Neuronal stem cell (in vitro differentiated cells): Measurements from ENCODE around the gene HMGCL.
"Not testable (repeated sequence)": the region's sequence is repeated elsewhere in the genome, so short reads cannot be mapped to it uniquely, and the experiment has no call there.

Experiments
- DNase-seq: peaks from one replicate; pipeline ENCODE4 v3.0.0-alpha.2; 2013; ENCODE audit warnings: low spot score
- H2AFZ ChIP-seq: one replicate; pipeline ENCODE4 v1.6.1; 2013; ENCODE audit warnings: mild to moderate bottlenecking, low read length, inconsistent platforms
- H2AK5ac ChIP-seq: 2 replicates; pipeline ENCODE4 v1.6.1; 2013; ENCODE audit warnings: low read depth, mild to moderate bottlenecking, inconsistent platforms, low read length, moderate library complexity, mixed read lengths
- H2BK120ac ChIP-seq: 2 replicates; pipeline ENCODE4 v1.6.1; 2013; ENCODE audit warnings: low read depth, mild to moderate bottlenecking, inconsistent platforms, low read length, moderate library complexity, mixed read lengths
- H2BK12ac ChIP-seq: one replicate; pipeline ENCODE4 v1.6.1; 2013; ENCODE audit warnings: low read length, inconsistent platforms
- H2BK15ac ChIP-seq: 2 replicates; pipeline ENCODE4 v1.6.1; 2013; ENCODE audit warnings: mild to moderate bottlenecking, low read length, inconsistent platforms, mixed read lengths
- H2BK5ac ChIP-seq: one replicate; pipeline ENCODE4 v1.6.1; 2013; ENCODE audit warnings: inconsistent platforms, mild to moderate bottlenecking, low read length, moderate library complexity
- H3K14ac ChIP-seq: one replicate; pipeline ENCODE4 v1.6.1; 2013; ENCODE audit warnings: low read length, inconsistent platforms
- H3K18ac ChIP-seq: 2 replicates; pipeline ENCODE4 v1.6.1; 2013; ENCODE audit warnings: low read length, inconsistent platforms
- H3K23ac ChIP-seq: 2 replicates; pipeline ENCODE4 v1.6.1; 2013; ENCODE audit warnings: low read depth, mild to moderate bottlenecking, mixed read lengths, low read length, inconsistent platforms; ENCODE audit not compliant: poor library complexity
- H3K27ac ChIP-seq: replicated peaks from 3 replicates; pipeline ENCODE4 v1.5.1; 2013; ENCODE audit warnings: low read length, inconsistent platforms
- H3K27me3 ChIP-seq, 3 experiments: 2 replicates each; pipeline ENCODE4 v1.6.1; 2013; ENCODE audit warnings: low read length in 3 of 3, mild to moderate bottlenecking in 2 of 3, inconsistent platforms in 1 of 3, low read depth in 1 of 3, mixed read lengths in 1 of 3, moderate library complexity in 1 of 3; ENCODE audit not compliant: control insufficient read depth in 3 of 3, insufficient read depth in 3 of 3
- H3K36me3 ChIP-seq, 2 donors: replicated peaks in 1 of 2; 2 replicates each; pipeline ENCODE4 v1.6.1; 2013; ENCODE audit warnings: low read length in 2 of 2; ENCODE audit not compliant: control insufficient read depth in 2 of 2, insufficient read depth in 2 of 2
- H3K4ac ChIP-seq: 2 replicates; pipeline ENCODE4 v1.6.1; 2013; ENCODE audit warnings: inconsistent platforms, mild to moderate bottlenecking, low read length, moderate library complexity
- H3K4me1 ChIP-seq, 2 donors: 1 replicate in 1 of 2; 2 replicates in 1 of 2; pipeline ENCODE4 v1.6.1; 2013; ENCODE audit warnings: low read length in 2 of 2, low read depth in 1 of 2; ENCODE audit not compliant: control insufficient read depth in 2 of 2, insufficient read depth in 1 of 2
- H3K4me2 ChIP-seq: one replicate; pipeline ENCODE4 v1.6.1; 2013; ENCODE audit warnings: mild to moderate bottlenecking, low read length, inconsistent platforms; ENCODE audit not compliant: insufficient read depth, poor library complexity, severe bottlenecking
- H3K4me3 ChIP-seq, 2 donors: 2 replicates each; pipeline ENCODE4 v1.5.1; 2013; ENCODE audit warnings: low read length in 2 of 2, mild to moderate bottlenecking in 2 of 2, inconsistent platforms in 1 of 2, moderate library complexity in 1 of 2
- H3K79me1 ChIP-seq: one replicate; pipeline ENCODE4 v1.6.1; 2013; ENCODE audit warnings: low read depth, mild to moderate bottlenecking, inconsistent platforms, low read length, moderate library complexity
- H3K9ac ChIP-seq: one replicate; pipeline ENCODE4 v1.6.1; 2013; ENCODE audit warnings: mild to moderate bottlenecking, low read depth, low read length, inconsistent platforms; ENCODE audit not compliant: poor library complexity
- H3K9me3 ChIP-seq, 2 donors: replicated peaks in 1 of 2; 2 replicates each; pipeline versions ENCODE3 to v1.6.1; 2013; ENCODE audit warnings: low read length in 2 of 2, mild to moderate bottlenecking in 2 of 2, inconsistent platforms in 1 of 2, low read depth in 1 of 2, mixed read lengths in 1 of 2, moderate library complexity in 1 of 2; ENCODE audit not compliant: control insufficient read depth in 2 of 2, insufficient read depth in 1 of 2
- H4K8ac ChIP-seq: one replicate; pipeline ENCODE4 v1.6.1; 2013; ENCODE audit warnings: low read depth, mild to moderate bottlenecking, inconsistent platforms, low read length, moderate library complexity
- H4K91ac ChIP-seq: one replicate; pipeline ENCODE4 v1.6.1; 2013; ENCODE audit warnings: low read length, low read depth, mild to moderate bottlenecking, inconsistent platforms; ENCODE audit not compliant: poor library complexity
- WGBS, 2 donors: extraction: QIAGEN DNeasy Blood & Tissue Kit; methylation state at CpG; one replicate each; pipeline ENCODE4 v1.1.7; 2013; ENCODE audit warnings: missing lambda C conversion rate in 2 of 2, mixed read lengths in 1 of 2; ENCODE audit not compliant: insufficient read length in 2 of 2, insufficient replicate concordance in 1 of 2; ENCODE audit errors: extremely low coverage in 2 of 2; 5-methylcytosine and 5-hydroxymethylcytosine counted together

The HMGCL gene

DNA sequence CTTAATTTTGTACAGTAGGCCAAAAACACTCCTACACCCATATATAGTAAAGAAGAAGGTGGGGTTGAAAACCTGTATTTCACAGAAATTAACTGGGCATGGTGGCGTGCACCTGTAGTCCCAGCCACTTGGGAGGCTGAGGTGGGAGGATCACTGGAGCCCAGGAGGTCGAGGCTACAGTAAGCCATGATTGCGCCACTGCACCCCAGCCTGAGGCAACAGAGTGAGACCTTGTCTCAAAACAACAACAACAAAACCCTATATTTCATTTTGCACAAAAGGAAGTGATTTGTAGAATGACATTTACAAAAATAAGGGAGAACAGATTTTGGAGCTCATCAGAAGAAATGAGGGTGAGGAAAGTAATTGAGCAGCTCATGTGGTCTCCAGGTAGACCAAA, 36.5 kb downstream of the HMGCL start:
- no peak overlapping the region for H3K27ac ChIP-seq
- no peak overlapping the region for H3K18ac ChIP-seq

GRCh38 chr1:23787701-23788100, 37.5 kb downstream of the HMGCL start:
- DNase-seq: no peak
- H3K9ac ChIP-seq: no peak overlapping the region
- no peak overlapping the region for H3K18ac ChIP-seq
- no peak overlapping the region for H4K91ac ChIP-seq
- H2BK12ac ChIP-seq: no peak overlapping the region
- no peak overlapping the region for H2AK5ac ChIP-seq
- peaks cover 11% of the 10 kb centered on the region for H3K79me1 ChIP-seq
- H3K4me3 ChIP-seq: no peak overlapping the region
- no peak overlapping the region for H3K14ac ChIP-seq
- no peak overlapping the region for H3K27ac ChIP-seq
- peaks cover 5 to 12% of the 10 kb centered on the region in 2 donors for H3K4me1 ChIP-seq
- no peak overlapping the region for H2BK5ac ChIP-seq
- H3K4ac ChIP-seq: no peak overlapping the region
- no peak overlapping the region for H4K8ac ChIP-seq
- no peak overlapping the region for H2AFZ ChIP-seq
- peaks cover 12 to 60% of the 10 kb centered on the region in 2 donors for H3K36me3 ChIP-seq
- H3K4me2 ChIP-seq: no peak overlapping the region
- no peak overlapping the region for H2BK120ac ChIP-seq
- H3K23ac ChIP-seq: no peak overlapping the region
- no peaks in the 10 kb centered on the region for H3K27me3 ChIP-seq
- no CpG with 5 or more reads among the region's 3 CpGs for WGBS, 2 donors
- no peak overlapping the region for H2BK15ac ChIP-seq
- no peaks in the 10 kb centered on the region for H3K9me3 ChIP-seq

More for the DNA sequence above, 36.5 kb downstream of the HMGCL start:
- Histone ChIP-seq H3K9me3 (no peaks in the 10 kb centered on the region), H3K4me3 (no peak overlapping the region), H2BK120ac (no peak overlapping the region), H3K4ac (no peak overlapping the region), H3K4me2 (no peak overlapping the region), H2AK5ac (no peak overlapping the region), H3K14ac (no peak overlapping the region), H3K27me3 (no peaks in the 10 kb centered on the region), H2BK5ac (no peak overlapping the region), H3K9ac (no peak overlapping the region), H2BK12ac (no peak overlapping the region), H3K4me1 (peaks cover 5 to 17% of the 10 kb centered on the region in 2 donors), H3K23ac (no peak overlapping the region), H2BK15ac (no peak overlapping the region), H4K8ac (no peak overlapping the region), H4K91ac (no peak overlapping the region), H2AFZ (no peak overlapping the region), H3K36me3 (peaks cover 20 to 62% of the 10 kb centered on the region in 2 donors), H3K79me1 (peaks cover 14% of the 10 kb centered on the region)
- no CpG with 5 or more reads among the region's 3 CpGs for WGBS, 2 donors
- DNase-seq: no peak

GRCh38 chr1:23784846-23785245, 40.4 kb downstream of the HMGCL start:
- H2BK5ac ChIP-seq: no peak overlapping the region
- H3K79me1 ChIP-seq: no peaks in the 10 kb centered on the region
- no peak overlapping the region for H2AK5ac ChIP-seq
- H2AFZ ChIP-seq: no peak overlapping the region
- H3K18ac ChIP-seq: no peak overlapping the region
- H4K8ac ChIP-seq: no peak overlapping the region
- H3K4me1 ChIP-seq: no peaks in the 10 kb centered on the region
- H3K9ac ChIP-seq: no peak overlapping the region
- H3K4me3 ChIP-seq: no peak overlapping the region
- H3K27ac ChIP-seq: no peak overlapping the region
- no peak overlapping the region for H2BK120ac ChIP-seq
- no peak overlapping the region for H4K91ac ChIP-seq
- no CpG with 5 or more reads among the region's 4 CpGs for WGBS, 2 donors
- no peak overlapping the region for H2BK15ac ChIP-seq
- H3K4me2 ChIP-seq: no peak overlapping the region
- H3K14ac ChIP-seq: no peak overlapping the region
- no peaks in the 10 kb centered on the region for H3K27me3 ChIP-seq
- no peaks in the 10 kb centered on the region for H3K9me3 ChIP-seq
- no peak overlapping the region for H2BK12ac ChIP-seq
- H3K36me3 ChIP-seq: peaks cover 14 to 84% of the 10 kb centered on the region in 2 donors
- H3K4ac ChIP-seq: no peak overlapping the region
- H3K23ac ChIP-seq: no peak overlapping the region
- DNase-seq: no peak

DNA sequence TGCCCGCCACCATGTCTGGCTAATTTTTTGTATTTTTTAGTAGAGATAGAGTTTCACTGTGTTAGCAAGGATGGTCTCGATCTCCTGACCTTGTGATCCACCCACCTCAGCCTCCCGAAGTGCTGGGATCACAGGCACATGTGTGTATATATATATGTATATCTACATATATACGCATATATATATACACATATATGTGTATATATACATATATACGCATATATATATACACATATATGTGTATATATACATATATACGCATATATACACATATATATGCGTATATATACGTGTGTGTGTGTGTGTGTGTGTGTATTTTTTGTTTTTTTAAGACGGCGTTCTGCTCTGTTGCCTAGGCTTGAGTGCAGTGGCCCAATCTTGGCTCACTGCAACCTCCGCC, 42.1 kb downstream of the HMGCL start:
- WGBS, 2 donors: no CpG with 5 or more reads among the region's 11 CpGs
- not testable (repeated sequence) for H3K79me1 ChIP-seq, H3K9me3 ChIP-seq, H2AK5ac ChIP-seq, H4K8ac ChIP-seq, H2BK5ac ChIP-seq, H3K27ac ChIP-seq, H3K14ac ChIP-seq, H4K91ac ChIP-seq, H3K4ac ChIP-seq, H3K23ac ChIP-seq, H3K18ac ChIP-seq, H2BK12ac ChIP-seq, H3K4me2 ChIP-seq, H3K27me3 ChIP-seq, H3K4me3 ChIP-seq, H3K9ac ChIP-seq, DNase-seq, H2BK15ac ChIP-seq, H2BK120ac ChIP-seq, H2AFZ ChIP-seq
- Histone ChIP-seq H3K4me1 (peaks cover 0 to 12% of the 10 kb centered on the region in 2 donors), H3K36me3 (peaks cover 14 to 80% of the 10 kb centered on the region in 2 donors)
